Measurements from ENCODE around the gene RHOF.

DNA sequence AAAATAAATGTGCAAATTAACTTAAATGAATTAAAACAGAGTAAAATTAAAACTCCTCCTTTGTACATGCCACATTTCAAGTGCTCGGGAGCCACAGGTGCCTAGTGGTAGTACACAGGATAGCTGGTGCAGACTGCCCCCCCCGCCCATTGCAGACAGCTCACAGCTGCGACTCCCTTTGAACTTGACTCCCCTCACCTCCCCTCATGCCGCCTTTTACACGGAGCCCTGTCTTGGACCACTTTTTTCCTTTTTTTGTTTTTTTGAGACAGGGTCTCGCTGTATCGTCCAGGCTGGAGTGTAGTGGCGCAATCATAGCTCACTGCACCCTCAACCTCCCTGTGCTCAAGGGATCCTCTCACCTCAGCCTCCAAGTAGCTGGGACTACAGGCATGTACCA, 21.8 kb upstream of the RHOF start:
- TF ChIP-seq, protein P1, sequence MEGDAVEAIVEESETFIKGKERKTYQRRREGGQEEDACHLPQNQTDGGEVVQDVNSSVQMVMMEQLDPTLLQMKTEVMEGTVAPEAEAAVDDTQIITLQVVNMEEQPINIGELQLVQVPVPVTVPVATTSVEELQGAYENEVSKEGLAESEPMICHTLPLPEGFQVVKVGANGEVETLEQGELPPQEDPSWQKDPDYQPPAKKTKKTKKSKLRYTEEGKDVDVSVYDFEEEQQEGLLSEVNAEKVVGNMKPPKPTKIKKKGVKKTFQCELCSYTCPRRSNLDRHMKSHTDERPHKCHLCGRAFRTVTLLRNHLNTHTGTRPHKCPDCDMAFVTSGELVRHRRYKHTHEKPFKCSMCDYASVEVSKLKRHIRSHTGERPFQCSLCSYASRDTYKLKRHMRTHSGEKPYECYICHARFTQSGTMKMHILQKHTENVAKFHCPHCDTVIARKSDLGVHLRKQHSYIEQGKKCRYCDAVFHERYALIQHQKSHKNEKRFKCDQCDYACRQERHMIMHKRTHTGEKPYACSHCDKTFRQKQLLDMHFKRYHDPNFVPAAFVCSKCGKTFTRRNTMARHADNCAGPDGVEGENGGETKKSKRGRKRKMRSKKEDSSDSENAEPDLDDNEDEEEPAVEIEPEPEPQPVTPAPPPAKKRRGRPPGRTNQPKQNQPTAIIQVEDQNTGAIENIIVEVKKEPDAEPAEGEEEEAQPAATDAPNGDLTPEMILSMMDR (conservative IDR thresholded peaks at IDR 0.05 in 1 of 2, IDR thresholded peaks at IDR 0.05 in 1 of 2; ENCODE audit: low read depth in 1 of 2, low read length in 2 of 2) = no peak
- TF ChIP-seq EZH2 (IDR thresholded peaks at IDR 0.05; ENCODE audit: low read length, missing control alignments) = no peak

Data from fibroblast of lung (primary cell).